NCI-H1092 (cell line): Measurements from ENCODE around the gene MMP21.

Source experiments
- DNase-seq: peaks from one replicate; lab custom pipeline; 2025; lab: John Stamatoyannopoulos, UW

Gene MMP21

GRCh38 chr10:125775491-125776106 lies at the start of gene MMP21:
TSS of gene MMP21 (minus strand) at chr10:125775821. CDS start at chr10:125775821, 0 bp downstream.
- DNase-seq = no peak

- DNase-seq = no peak
Measured at GRCh38 chr10:125824736-125825135, 49.1 kb upstream of the MMP21 start.

GRCh38 chr10:125823663-125824251 lies 48.1 kb upstream of the MMP21 start:
- DNase-seq = no peak

GRCh38 chr10:125822878-125823662 lies 47.4 kb upstream of the MMP21 start, which contains the start of the genes BCCIP and UROS:
TSS of gene BCCIP (plus strand) at chr10:125823546. CDS start at chr10:125823558, 12 bp downstream.
TSS of gene UROS (minus strand) at chr10:125823258. CDS start at chr10:125816499, 6,759 bp downstream.
- DNase-seq = peak; percentile 81

- no peak for DNase-seq
Measured at GRCh38 chr10:125820701-125821100, 45.1 kb upstream of the MMP21 start.

GRCh38 chr10:125817337-125817946 lies 41.8 kb upstream of the MMP21 start:
- no peak for DNase-seq

GRCh38 chr10:125816548-125816947 lies 40.9 kb upstream of the MMP21 start:
- no peak for DNase-seq

- DNase-seq = no peak
Measured at GRCh38 chr10:125815764-125816163, 40.1 kb upstream of the MMP21 start.

GRCh38 chr10:125812128-125812750 lies 36.6 kb upstream of the MMP21 start:
- DNase-seq = no peak

- DNase-seq = no peak
Measured at GRCh38 chr10:125811251-125811650, 35.6 kb upstream of the MMP21 start.

GRCh38 chr10:125808047-125808446 lies 32.4 kb upstream of the MMP21 start:
- DNase-seq = no peak

GRCh38 chr10:125802739-125803138 lies 27.1 kb upstream of the MMP21 start:
- no peak for DNase-seq

- DNase-seq = no peak
Measured at GRCh38 chr10:125802131-125802530, 26.5 kb upstream of the MMP21 start.

- no peak for DNase-seq
Measured at GRCh38 chr10:125801574-125801973, 26.0 kb upstream of the MMP21 start.

GRCh38 chr10:125799451-125800182 lies 24.0 kb upstream of the MMP21 start:
- DNase-seq = no peak

- DNase-seq = no peak
Measured at GRCh38 chr10:125797994-125798662, 22.5 kb upstream of the MMP21 start.

GRCh38 chr10:125797424-125797823 lies 21.8 kb upstream of the MMP21 start:
- no peak for DNase-seq

- no peak for DNase-seq
Measured at GRCh38 chr10:125795637-125796190, 20.1 kb upstream of the MMP21 start.

- DNase-seq = no peak
Measured at GRCh38 chr10:125795128-125795527, 19.5 kb upstream of the MMP21 start.
